Colonic mucosa (tissue), 4 donors: ENCODE data around the gene ARHGAP15. TPM values are rescaled to one million over a fixed set of nuclear protein-coding genes. Genes with fewer than 3 reads are reported as not detected.

ENCODE experiments used
- DNase-seq: peaks from one replicate; pipeline ENCODE4 v3.0.0-alpha.2; 2020
- H3K27ac ChIP-seq: fragments of 200-600 bp; one replicate; pipeline ENCODE4 v1.8.0; 2021
- H3K27me3 ChIP-seq: fragments of 200-600 bp; one replicate; pipeline ENCODE4 v1.8.0; 2021
- H3K36me3 ChIP-seq: fragments of 200-600 bp; one replicate; pipeline ENCODE4 v1.8.0; 2021
- H3K4me1 ChIP-seq: fragments of 200-600 bp; one replicate; pipeline ENCODE4 v1.8.0; 2021; ENCODE audit warnings: mild to moderate bottlenecking
- H3K4me3 ChIP-seq: fragments of 200-600 bp; one replicate; pipeline ENCODE4 v1.8.0; 2021
- H3K9ac ChIP-seq, 2 donors: one replicate each; pipeline ENCODE4 v1.7.0; 2013; ENCODE audit warnings: control low read depth in 2 of 2, low read depth in 2 of 2, low read length in 2 of 2
- H3K9me3 ChIP-seq: fragments of 200-600 bp; one replicate; pipeline ENCODE4 v1.8.0; 2021
- intact Hi-C: fragments of 100-400 bp; cut with DNase I; formaldehyde crosslinking; loops from one replicate; pipeline ENCODE4 v1.14.1; 2022
- total RNA-seq, 2 donors: library from RNA; stranded (reverse); fragmentation: NEBNext Ultra II Directional in 1 of 2; extraction: Animal tissue kit (Norgen Biotek cat#: 25700) in 1 of 2; gene quantifications; one replicate each; pipeline ENCODE4 v1.2.1, GENCODE V29; 2021
- TF ChIP-seq, protein P1 (sequence below): fragments of 200-600 bp; IDR thresholded peaks from one replicate; pipeline ENCODE4 v1.8.0; 2022; ENCODE audit warnings: antibody characterized with exemption, mild to moderate bottlenecking
- donor health status: healthy.
- donor health status: DM: no; HTN: no; CAD: no.
- donor health status: DM: no; HTN: no; CAD: no.

ARHGAP15 gene
- total RNA-seq, 2 donors from 2014 or later: 1.6 to 3.7 TPM

DNA sequence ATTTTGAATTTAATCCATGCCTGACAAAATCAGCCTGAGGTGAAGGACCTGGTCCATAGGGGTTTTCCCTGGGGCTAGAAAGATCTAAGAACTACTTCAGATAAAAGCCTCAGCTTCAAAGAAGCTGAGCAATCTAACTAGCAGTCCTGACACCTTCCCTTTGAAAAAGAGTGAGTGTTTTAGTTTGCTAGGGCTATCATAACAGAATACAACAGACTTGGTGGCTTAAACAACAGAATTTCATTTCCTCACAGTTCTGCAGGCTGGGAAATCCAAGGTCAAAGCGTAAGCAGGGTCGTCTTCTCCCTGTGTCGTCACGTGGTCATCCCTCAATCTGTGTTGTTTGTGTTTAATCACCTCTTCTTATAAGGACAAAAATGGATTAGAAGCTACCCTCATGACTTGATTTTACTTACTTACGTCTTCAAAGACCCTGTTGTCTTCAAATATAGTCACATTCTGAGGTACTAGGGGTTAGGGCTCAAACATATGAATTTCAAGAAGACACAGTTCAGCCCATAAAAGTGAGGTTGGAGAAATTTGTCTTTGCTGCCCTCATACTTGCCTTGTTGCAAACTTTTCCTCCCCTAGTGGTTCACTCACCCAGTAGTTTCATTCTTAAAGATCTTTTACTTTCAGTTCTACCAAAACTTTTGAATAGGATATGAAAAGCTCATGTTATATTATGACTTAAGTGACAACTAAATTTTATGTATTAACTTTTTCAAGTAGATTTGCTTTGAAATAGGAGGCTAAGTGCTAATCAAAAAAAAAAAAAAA is 673.8 kb downstream of the ARHGAP15 start:
- no peak overlapping the region for H3K27ac ChIP-seq

DNA sequence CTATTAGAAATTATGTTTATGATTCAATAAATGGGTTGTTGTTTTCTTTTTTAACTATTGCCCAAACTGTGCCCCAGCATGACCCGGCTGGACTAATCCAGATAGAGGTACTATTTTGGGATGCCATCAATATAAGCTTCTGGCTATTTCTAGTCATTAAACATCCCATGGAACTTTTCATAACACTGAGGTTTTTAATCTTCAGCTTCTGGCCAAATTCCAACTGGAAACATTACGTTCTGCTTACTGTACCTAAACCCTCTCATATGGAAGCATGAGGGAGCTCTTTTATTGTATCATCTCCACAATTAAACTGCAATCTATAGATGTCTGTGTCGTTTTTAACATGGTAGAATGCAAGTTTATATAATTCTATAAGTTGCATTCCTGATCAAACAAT is 674.7 kb downstream of the ARHGAP15 start:
- no peaks in the 10 kb centered on the region for H3K4me1 ChIP-seq
- intact Hi-C loops: no loop called here
- H3K9ac ChIP-seq: no peak overlapping the region
- no peak overlapping the region for H3K27ac ChIP-seq
- H3K4me3 ChIP-seq: no peak overlapping the region
- H3K9me3 ChIP-seq: no peaks in the 10 kb centered on the region
- H3K27me3 ChIP-seq: no peaks in the 10 kb centered on the region
- no peaks in the 10 kb centered on the region for H3K36me3 ChIP-seq
- TF ChIP-seq, protein P1, sequence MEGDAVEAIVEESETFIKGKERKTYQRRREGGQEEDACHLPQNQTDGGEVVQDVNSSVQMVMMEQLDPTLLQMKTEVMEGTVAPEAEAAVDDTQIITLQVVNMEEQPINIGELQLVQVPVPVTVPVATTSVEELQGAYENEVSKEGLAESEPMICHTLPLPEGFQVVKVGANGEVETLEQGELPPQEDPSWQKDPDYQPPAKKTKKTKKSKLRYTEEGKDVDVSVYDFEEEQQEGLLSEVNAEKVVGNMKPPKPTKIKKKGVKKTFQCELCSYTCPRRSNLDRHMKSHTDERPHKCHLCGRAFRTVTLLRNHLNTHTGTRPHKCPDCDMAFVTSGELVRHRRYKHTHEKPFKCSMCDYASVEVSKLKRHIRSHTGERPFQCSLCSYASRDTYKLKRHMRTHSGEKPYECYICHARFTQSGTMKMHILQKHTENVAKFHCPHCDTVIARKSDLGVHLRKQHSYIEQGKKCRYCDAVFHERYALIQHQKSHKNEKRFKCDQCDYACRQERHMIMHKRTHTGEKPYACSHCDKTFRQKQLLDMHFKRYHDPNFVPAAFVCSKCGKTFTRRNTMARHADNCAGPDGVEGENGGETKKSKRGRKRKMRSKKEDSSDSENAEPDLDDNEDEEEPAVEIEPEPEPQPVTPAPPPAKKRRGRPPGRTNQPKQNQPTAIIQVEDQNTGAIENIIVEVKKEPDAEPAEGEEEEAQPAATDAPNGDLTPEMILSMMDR: no peak
- no peak for DNase-seq

More for the DNA sequence above, 673.8 kb downstream of the ARHGAP15 start:
- no peak overlapping the region for H3K4me3 ChIP-seq
- H3K36me3 ChIP-seq: no peaks in the 10 kb centered on the region
- no peaks in the 10 kb centered on the region for H3K4me1 ChIP-seq
- DNase-seq: no peak
- TF ChIP-seq, protein P1: no peak
- H3K9me3 ChIP-seq: no peaks in the 10 kb centered on the region
- no peaks in the 10 kb centered on the region for H3K27me3 ChIP-seq
- intact Hi-C loops: no loop called here
- no peak overlapping the region for H3K9ac ChIP-seq

DNA sequence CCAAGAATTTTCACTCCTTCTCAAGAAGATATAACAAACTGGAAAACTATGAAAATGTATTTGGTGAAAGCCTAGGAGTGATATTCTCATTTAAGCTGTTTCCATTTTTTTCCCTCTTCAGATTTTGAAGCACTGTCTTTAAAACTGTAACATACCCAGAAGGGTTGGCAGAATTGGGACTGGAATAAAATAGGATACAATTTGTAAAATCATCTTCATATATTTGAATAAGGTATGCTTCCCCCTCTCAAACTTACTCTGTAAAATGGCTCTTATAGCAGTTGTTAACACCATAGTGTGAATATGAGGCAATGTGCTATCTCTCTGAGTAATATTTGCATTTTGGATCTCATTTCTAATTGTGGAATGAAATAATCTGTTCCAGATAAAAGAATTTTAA is 676.4 kb downstream of the ARHGAP15 start:
- Histone ChIP-seq H3K9me3 (no peaks in the 10 kb centered on the region), H3K4me1 (no peaks in the 10 kb centered on the region), H3K4me3 (no peak overlapping the region), H3K27ac (no peak overlapping the region), H3K27me3 (no peaks in the 10 kb centered on the region), H3K36me3 (no peaks in the 10 kb centered on the region), H3K9ac (no peak overlapping the region)
- no peak for DNase-seq
- TF ChIP-seq, protein P1: no peak
- intact Hi-C loops: no loop called here

DNA sequence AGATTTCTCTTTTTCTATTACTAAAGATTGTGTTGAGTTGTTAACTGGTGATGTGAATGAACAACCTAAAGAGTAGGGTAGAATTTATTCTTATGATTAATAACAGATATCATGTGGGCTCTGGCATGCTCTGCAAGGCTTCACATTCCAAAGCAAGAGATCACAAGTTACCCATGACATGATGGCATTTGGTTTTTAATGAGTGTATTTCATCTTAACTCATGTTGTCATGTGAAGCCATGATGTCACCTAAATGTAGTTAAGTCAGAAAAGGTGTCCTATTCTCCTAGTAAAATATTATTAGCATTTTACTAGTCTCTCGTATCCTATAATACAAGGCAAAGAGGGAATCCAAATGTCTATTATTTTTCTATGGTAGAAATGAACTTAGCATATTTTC is 678.0 kb downstream of the ARHGAP15 start:
- H3K27ac ChIP-seq: no peak overlapping the region
- TF ChIP-seq, protein P1: no peak
- DNase-seq: no peak
- no peaks in the 10 kb centered on the region for H3K27me3 ChIP-seq
- no peak overlapping the region for H3K9ac ChIP-seq
- no peak overlapping the region for H3K4me3 ChIP-seq
- H3K36me3 ChIP-seq: no peaks in the 10 kb centered on the region
- no peaks in the 10 kb centered on the region for H3K4me1 ChIP-seq
- no peaks in the 10 kb centered on the region for H3K9me3 ChIP-seq
- intact Hi-C loops: no loop called here

DNA sequence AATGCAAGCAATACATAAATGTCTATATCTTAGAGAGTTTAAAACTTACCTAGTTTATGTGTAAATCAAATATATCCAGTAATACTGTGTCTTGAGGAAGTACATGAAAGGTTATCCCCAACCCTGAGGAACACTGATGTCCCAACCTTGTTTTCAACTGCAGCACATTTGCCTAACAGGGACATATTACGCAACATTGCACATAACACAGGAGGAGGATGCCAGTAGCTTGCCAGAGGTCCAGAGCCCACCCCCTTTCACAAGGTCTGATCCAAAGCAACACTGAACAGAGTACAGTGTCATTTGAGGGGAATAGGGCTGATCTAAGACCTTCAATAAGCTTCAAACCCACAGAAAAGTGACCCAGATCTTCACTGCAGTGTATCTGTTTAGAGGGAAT is 678.5 kb downstream of the ARHGAP15 start:
- H3K9ac ChIP-seq: no peak overlapping the region
- no peak overlapping the region for H3K27ac ChIP-seq
- H3K36me3 ChIP-seq: no peaks in the 10 kb centered on the region
- no peaks in the 10 kb centered on the region for H3K27me3 ChIP-seq
- no peak overlapping the region for H3K4me3 ChIP-seq
- TF ChIP-seq, protein P1: no peak
- DNase-seq: no peak
- no peaks in the 10 kb centered on the region for H3K4me1 ChIP-seq
- H3K9me3 ChIP-seq: no peaks in the 10 kb centered on the region
- intact Hi-C loops: no loop called here
